Natural killer cell (primary cell): ENCODE results near the gene TBKBP1. TPM values are rescaled to one million over a fixed set of nuclear protein-coding genes. Genes with fewer than 3 reads are reported as not detected.
A peak's percentile ranks its signal among the peaks of the same experiment; 100 is the strongest.

Experiments used
- ATAC-seq, 3 donors: fragments of 150-1000 bp in 2 of 3; fragments of 200-7000 bp in 1 of 3; cut with Tn5 transposase; 1 replicate in 1 of 3; 2 replicates in 2 of 3; pipeline ENCODE4 v1.10.0; 2021; ENCODE audit warnings: mild to moderate bottlenecking in 2 of 3, moderate library complexity in 2 of 3
- DNase-seq, 2 donors: peaks; one replicate each; pipeline versions ENCODE4 v3.0.0 to v3.0.0-alpha.2; 2013 to 2021; ENCODE audit warnings: mixed read lengths in 1 of 2
- H3K27ac ChIP-seq: one replicate; pipeline ENCODE4 v1.5.1; 2013; ENCODE audit warnings: mild to moderate bottlenecking, low read length
- H3K27me3 ChIP-seq: one replicate; pipeline ENCODE4 v1.6.1; 2013; ENCODE audit warnings: low read length; ENCODE audit not compliant: control insufficient read depth, insufficient read depth
- H3K36me3 ChIP-seq: one replicate; pipeline ENCODE4 v1.6.1; 2013; ENCODE audit warnings: low read length; ENCODE audit not compliant: control insufficient read depth, insufficient read depth
- H3K4me1 ChIP-seq: one replicate; pipeline ENCODE4 v1.6.1; 2013; ENCODE audit warnings: low read length; ENCODE audit not compliant: control insufficient read depth, insufficient read depth
- H3K4me3 ChIP-seq: one replicate; pipeline ENCODE4 v1.5.1; 2013; ENCODE audit warnings: low read length
- H3K9me3 ChIP-seq: one replicate; pipeline ENCODE4 v1.6.1; 2013; ENCODE audit warnings: low read length; ENCODE audit not compliant: control insufficient read depth, insufficient read depth
- H3K27ac Mint-ChIP-seq, 2 donors: one replicate each; pipeline ENCODE4 v1.8.0; 2022; ENCODE audit warnings: mild to moderate bottlenecking in 2 of 2, mixed read lengths in 2 of 2, moderate library complexity in 1 of 2
- H3K27me3 Mint-ChIP-seq, 2 donors: one replicate each; pipeline ENCODE4 v1.8.0; 2022; ENCODE audit warnings: low read depth in 2 of 2, mixed read lengths in 2 of 2
- H3K36me3 Mint-ChIP-seq: one replicate; pipeline ENCODE4 v1.8.0; 2022; ENCODE audit warnings: mixed read lengths
- H3K4me1 Mint-ChIP-seq, 2 donors: one replicate each; pipeline ENCODE4 v1.8.0; 2022; ENCODE audit warnings: mixed read lengths in 2 of 2
- H3K4me3 Mint-ChIP-seq: one replicate; pipeline ENCODE4 v1.8.0; 2022; ENCODE audit warnings: mild to moderate bottlenecking, moderate library complexity, mixed read lengths
- H3K9me3 Mint-ChIP-seq, 2 donors: one replicate each; pipeline ENCODE4 v1.8.0; 2022; ENCODE audit warnings: mixed read lengths in 2 of 2
- WGBS: methylation state at CpG from one replicate; pipeline ENCODE4 v1.1.7; 2013; ENCODE audit warnings: missing lambda C conversion rate; ENCODE audit not compliant: insufficient coverage; 5-methylcytosine and 5-hydroxymethylcytosine counted together
- intact Hi-C: fragments of 100-400 bp; cut with micrococcal nuclease; formaldehyde crosslinking; loops from one replicate; pipeline ENCODE4 v1.14.2; 2022
- total RNA-seq, 4 donors: library from RNA; stranded (reverse); fragments of 120-200 nt in 1 of 4; gene quantifications; one replicate each; pipeline versions ENCODE4 v1.2.3 to v1.2.4, GENCODE V29; 2013 to 2022
- TF ChIP-seq, protein P1 (sequence below): fragments of 200-600 bp; IDR thresholded peaks from one replicate; pipeline ENCODE4 v1.8.0; 2022; ENCODE audit warnings: antibody characterized with exemption

The TBKBP1 gene
- total RNA-seq, 3 donors from 2014 or later (not counting 1 experiment from before 2014, with no cell fraction given) = 21.4 to 38.9 (median 37.6) TPM

DNA sequence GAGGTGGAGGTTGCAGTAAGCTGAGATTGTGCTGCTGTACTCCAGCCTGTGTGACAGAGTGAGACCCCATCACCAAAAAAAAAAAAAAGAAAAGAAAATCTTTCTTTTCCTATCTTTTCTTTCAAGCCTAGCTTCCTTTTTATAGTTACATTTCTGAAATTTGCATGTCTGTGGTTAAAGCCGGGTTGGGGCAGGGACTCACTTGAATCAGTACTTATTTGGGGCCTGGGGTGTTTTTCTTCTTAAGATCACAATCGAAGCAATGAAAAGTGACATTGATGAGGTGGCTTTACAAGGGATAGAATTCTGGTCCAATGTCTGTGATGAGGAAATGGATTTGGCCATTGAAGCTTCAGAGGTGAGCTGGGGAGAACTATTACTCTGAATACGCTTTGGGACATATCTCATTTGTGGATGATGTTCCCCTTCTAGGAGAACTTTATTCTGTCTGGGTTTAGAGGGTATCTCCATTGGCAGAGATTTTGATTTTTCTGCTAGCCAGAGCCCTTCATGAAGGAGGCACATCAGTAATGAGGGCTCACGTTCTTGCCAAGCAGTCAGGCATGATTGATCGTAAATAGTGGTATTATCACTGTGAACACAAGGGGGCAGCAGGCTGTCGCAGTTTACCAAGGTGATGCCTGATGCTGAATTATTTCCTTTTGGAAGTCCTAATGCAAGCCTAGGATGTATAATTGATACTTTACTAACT is 29.9 kb upstream of the TBKBP1 start:
- 40% methylated on average over 6 of the region's 6 CpGs for WGBS
- ATAC-seq = peak; percentile 62 to 73 (median 65)
- peak overlapping the region; percentile 31 for H3K27ac ChIP-seq
- H3K27me3 ChIP-seq = no peaks in the 10 kb centered on the region
- intact Hi-C loops = loop anchor here (1.0 to 5.0 kb wide), 5 partner anchors 38 to 226 kb away; no protein-coding TSS in a partner anchor
- Mint-ChIP-seq H3K9me3 (no peaks in the 10 kb centered on the region), H3K36me3 (peaks cover 20% of the 10 kb centered on the region), H3K27ac (peak overlapping the region; percentile 64 to 80), H3K4me3 (peak overlapping the region; percentile 4), H3K27me3 (no peaks in the 10 kb centered on the region), H3K4me1 (peaks cover 17 to 22% of the 10 kb centered on the region in 2 donors)
- H3K9me3 ChIP-seq = no peaks in the 10 kb centered on the region
- no peak overlapping the region for H3K4me3 ChIP-seq
- TF ChIP-seq, protein P1, sequence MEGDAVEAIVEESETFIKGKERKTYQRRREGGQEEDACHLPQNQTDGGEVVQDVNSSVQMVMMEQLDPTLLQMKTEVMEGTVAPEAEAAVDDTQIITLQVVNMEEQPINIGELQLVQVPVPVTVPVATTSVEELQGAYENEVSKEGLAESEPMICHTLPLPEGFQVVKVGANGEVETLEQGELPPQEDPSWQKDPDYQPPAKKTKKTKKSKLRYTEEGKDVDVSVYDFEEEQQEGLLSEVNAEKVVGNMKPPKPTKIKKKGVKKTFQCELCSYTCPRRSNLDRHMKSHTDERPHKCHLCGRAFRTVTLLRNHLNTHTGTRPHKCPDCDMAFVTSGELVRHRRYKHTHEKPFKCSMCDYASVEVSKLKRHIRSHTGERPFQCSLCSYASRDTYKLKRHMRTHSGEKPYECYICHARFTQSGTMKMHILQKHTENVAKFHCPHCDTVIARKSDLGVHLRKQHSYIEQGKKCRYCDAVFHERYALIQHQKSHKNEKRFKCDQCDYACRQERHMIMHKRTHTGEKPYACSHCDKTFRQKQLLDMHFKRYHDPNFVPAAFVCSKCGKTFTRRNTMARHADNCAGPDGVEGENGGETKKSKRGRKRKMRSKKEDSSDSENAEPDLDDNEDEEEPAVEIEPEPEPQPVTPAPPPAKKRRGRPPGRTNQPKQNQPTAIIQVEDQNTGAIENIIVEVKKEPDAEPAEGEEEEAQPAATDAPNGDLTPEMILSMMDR = peak; percentile 90
- peaks cover 12% of the 10 kb centered on the region for H3K4me1 ChIP-seq
- peak; percentile 49 to 86 for DNase-seq
- peaks cover 80% of the 10 kb centered on the region for H3K36me3 ChIP-seq

DNA sequence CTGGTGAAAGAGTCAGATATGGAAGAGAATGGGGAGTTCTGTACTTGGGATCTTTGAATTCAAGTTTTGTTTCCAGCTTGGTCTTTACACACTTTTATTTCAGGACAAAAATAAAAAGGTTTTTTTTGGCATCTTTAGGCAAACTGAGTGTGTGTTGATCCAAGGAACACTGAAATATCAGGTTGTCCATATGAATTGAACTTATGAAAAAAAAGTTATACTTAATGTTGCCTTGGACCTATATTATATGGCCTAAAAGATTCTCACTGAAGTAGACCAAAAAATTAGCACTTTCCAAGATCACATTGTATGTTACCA is 29.4 kb upstream of the TBKBP1 start:
- Mint-ChIP-seq H3K4me1 (peaks cover 17 to 23% of the 10 kb centered on the region in 2 donors), H3K36me3 (peaks cover 22% of the 10 kb centered on the region), H3K9me3 (no peaks in the 10 kb centered on the region), H3K4me3 (no peak overlapping the region), H3K27ac (peak overlapping the region; percentile 64 to 80), H3K27me3 (no peaks in the 10 kb centered on the region)
- no peak overlapping the region for H3K27ac ChIP-seq
- no peak for DNase-seq
- no peak for ATAC-seq
- peaks cover 7% of the 10 kb centered on the region for H3K4me1 ChIP-seq
- H3K4me3 ChIP-seq = no peak overlapping the region
- no peaks in the 10 kb centered on the region for H3K9me3 ChIP-seq
- H3K36me3 ChIP-seq = peaks cover 80% of the 10 kb centered on the region
- intact Hi-C loops = loop anchor here (1.0 to 5.0 kb wide), 5 partner anchors 38 to 226 kb away; no protein-coding TSS in a partner anchor
- no peaks in the 10 kb centered on the region for H3K27me3 ChIP-seq
- TF ChIP-seq, protein P1 = peak; percentile 57

DNA sequence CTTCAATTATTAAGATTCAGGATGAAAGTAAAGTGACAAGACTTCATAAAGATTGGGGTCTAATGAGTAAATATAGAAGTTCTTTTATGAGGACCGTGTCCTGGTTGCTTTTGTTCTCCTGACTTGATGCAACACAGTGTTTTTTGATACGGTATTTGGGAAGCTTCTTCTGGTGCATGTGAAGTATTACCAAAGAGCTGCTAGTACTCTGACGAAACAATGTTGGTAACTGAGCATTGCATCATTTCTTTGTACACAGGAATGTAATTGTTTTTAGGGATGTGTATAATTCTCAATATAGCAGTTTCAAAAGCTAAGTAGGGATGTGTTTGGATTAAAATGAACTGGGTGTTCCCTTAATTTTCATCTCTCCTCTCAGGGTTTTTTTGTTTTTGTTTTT is 28.3 kb upstream of the TBKBP1 start:
- DNase-seq (no peak), ATAC-seq (no peak)
- 83% methylated on average over 3 of the region's 3 CpGs for WGBS
- H3K27me3 Mint-ChIP-seq = no peaks in the 10 kb centered on the region
- no peak overlapping the region for H3K27ac Mint-ChIP-seq
- H3K27me3 ChIP-seq = no peaks in the 10 kb centered on the region
- H3K4me3 Mint-ChIP-seq = no peak overlapping the region
- peaks cover 16 to 20% of the 10 kb centered on the region in 2 donors for H3K4me1 Mint-ChIP-seq
- H3K9me3 Mint-ChIP-seq = no peaks in the 10 kb centered on the region
- no peak overlapping the region for H3K27ac ChIP-seq
- H3K4me1 ChIP-seq = peaks cover 6% of the 10 kb centered on the region
- H3K36me3 ChIP-seq = peaks cover 88% of the 10 kb centered on the region
- H3K36me3 Mint-ChIP-seq = peaks cover 29% of the 10 kb centered on the region
- no peak overlapping the region for H3K4me3 ChIP-seq
- intact Hi-C loops = loop anchor here (2.0 kb wide), 1 partner anchor 77 kb away; no protein-coding TSS in a partner anchor
- no peaks in the 10 kb centered on the region for H3K9me3 ChIP-seq
- TF ChIP-seq, protein P1 = no peak

DNA sequence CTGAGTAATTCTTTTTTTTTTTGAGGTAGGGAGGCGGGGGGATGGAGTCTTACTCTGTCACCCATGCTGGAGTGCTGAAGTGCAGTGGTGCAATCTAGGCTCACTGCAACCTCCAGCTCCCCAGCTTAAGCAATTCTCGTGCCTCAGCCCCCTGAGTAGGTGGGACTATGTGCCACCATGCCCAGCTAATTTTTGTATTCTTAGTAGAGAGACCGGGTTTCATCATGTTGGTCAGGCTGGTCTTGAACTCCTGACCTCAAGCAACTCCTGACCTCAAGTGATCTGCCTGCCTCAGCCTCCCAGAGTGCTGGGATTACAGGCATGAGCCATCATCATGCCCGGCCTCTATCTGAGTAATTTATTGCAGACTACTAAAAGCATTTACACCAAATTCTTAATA is 24.9 kb upstream of the TBKBP1 start:
- no peaks in the 10 kb centered on the region for H3K9me3 ChIP-seq
- H3K4me3 ChIP-seq = no peak overlapping the region
- no peak for DNase-seq
- TF ChIP-seq, protein P1 = no peak
- no peaks in the 10 kb centered on the region for H3K27me3 ChIP-seq
- 95% methylated on average over 4 of the region's 4 CpGs for WGBS
- intact Hi-C loops = no loop called here
- peaks cover 42% of the 10 kb centered on the region for H3K36me3 Mint-ChIP-seq
- H3K4me3 Mint-ChIP-seq = no peak overlapping the region
- no peaks in the 10 kb centered on the region for H3K4me1 ChIP-seq
- H3K9me3 Mint-ChIP-seq = no peaks in the 10 kb centered on the region
- no peak overlapping the region for H3K27ac Mint-ChIP-seq
- H3K36me3 ChIP-seq = peaks cover 89% of the 10 kb centered on the region
- H3K4me1 Mint-ChIP-seq = peaks cover 11 to 14% of the 10 kb centered on the region in 2 donors
- no peak for ATAC-seq
- no peak overlapping the region for H3K27ac ChIP-seq
- H3K27me3 Mint-ChIP-seq = no peaks in the 10 kb centered on the region
